Neural progenitor cell (in vitro differentiated cells): ENCODE results near the gene DNAH5.

Experiments
- CTCF ChIP-seq: fragments of 200-600 bp; sonication (generic); IDR thresholded peaks from 2 replicates; pipeline ENCODE4 v1.5.1; 2017; ENCODE audit warnings: antibody characterized with exemption, mild to moderate bottlenecking
- EZH2 ChIP-seq: fragments of 200-600 bp; sonication (generic); IDR thresholded peaks from 2 replicates; pipeline ENCODE4 v1.6.1; 2017; ENCODE audit warnings: antibody characterized with exemption, mild to moderate bottlenecking, moderate library complexity

- TF ChIP-seq CTCF (no peak), EZH2 (no peak)
Measured at GRCh38 chr5:13771011-13771571, 173.4 kb downstream of the DNAH5 start.
